K562 (cell line): Measurements from ENCODE around the gene RPL10A.

Source experiments
- BCOR ChIP-seq: fragments of 450-650 bp; IDR thresholded peaks from 2 replicates; pipeline ENCODE4 v1.6.1; 2016
- CTCF ChIP-seq, 3 experiments: IDR thresholded peaks in 2 of 3; conservative IDR thresholded peaks in 1 of 3; 2 replicates each; pipeline ENCODE4 v1.5.1; 2011 to 2012; ENCODE audit warnings: low read length in 3 of 3, mild to moderate bottlenecking in 3 of 3, control low read depth in 2 of 3, improper control_type of control experiment in 1 of 3, inconsistent platforms in 1 of 3, low read depth in 1 of 3, mixed read lengths in 1 of 3, moderate library complexity in 1 of 3; ENCODE audit not compliant: insufficient read depth in 2 of 3
- MYC ChIP-seq, 2 experiments: fragments of 250-450 bp in 1 of 2; sonication (Bioruptor Pico) in 1 of 2; IDR thresholded peaks; 2 replicates each; pipeline versions ENCODE4 v1.5.1 to v1.6.1; 2012 to 2021; ENCODE audit warnings: low read depth in 2 of 2, borderline replicate concordance in 1 of 2, improper control_type of control experiment in 1 of 2, low read length in 1 of 2, mild to moderate bottlenecking in 1 of 2, moderate library complexity in 1 of 2
- PHF8 ChIP-seq: fragments of 200-600 bp; sonication (generic); IDR thresholded peaks from 2 replicates; pipeline ENCODE4 v1.6.1; 2012; ENCODE audit warnings: mixed run types, mild to moderate bottlenecking, inconsistent platforms, low read length, moderate library complexity, borderline replicate concordance
- RAD51 ChIP-seq: fragments of 450-650 bp; IDR thresholded peaks from 2 replicates; pipeline ENCODE4 v1.7.1; 2016; ENCODE audit warnings: low read depth, mild to moderate bottlenecking, borderline replicate concordance
- SP1 ChIP-seq: sonication (generic); formaldehyde crosslinking; IDR thresholded peaks from 2 replicates; pipeline ENCODE4 v1.8.1; 2022; ENCODE audit warnings: mild to moderate bottlenecking, missing genetic modification reagents
- YY1 ChIP-seq, 3 experiments: IDR thresholded peaks; 2 replicates each; pipeline ENCODE4 v1.6.1; 2011; ENCODE audit warnings: low read length in 2 of 3, mild to moderate bottlenecking in 2 of 3, moderate library complexity in 2 of 3, borderline replicate concordance in 1 of 3, control low read depth in 1 of 3, low read depth in 1 of 3; ENCODE audit not compliant: insufficient read depth in 3 of 3, insufficient replicate concordance in 2 of 3, control insufficient read depth in 1 of 3, insufficient read length in 1 of 3; ENCODE audit errors: extremely low read depth in 1 of 3
- ZBTB26 ChIP-seq: fragments of 450-650 bp; formaldehyde crosslinking; IDR thresholded peaks from 2 replicates; pipeline ENCODE4 v1.4.0; 2022; ENCODE audit warnings: missing genetic modification characterization
- ZBTB43 ChIP-seq: sonication (generic); formaldehyde crosslinking; IDR thresholded peaks from 2 replicates; pipeline ENCODE4 v1.8.0; 2023; ENCODE audit warnings: mild to moderate bottlenecking, missing genetic modification reagents
- ZNF133 ChIP-seq: fragments of 250-450 bp; sonication (Bioruptor Pico); IDR thresholded peaks from 2 replicates; pipeline ENCODE4 v1.4.0; 2020; ENCODE audit warnings: mild to moderate bottlenecking

GRCh38 chr6:35491558-35492257 is 23.5 kb downstream of the RPL10A start:
- TF ChIP-seq ZBTB26 (CRISPR knock-in tag) (no peak), ZBTB43 (CRISPR knock-in tag) (no peak), RAD51 (no peak), YY1 (IDR thresholded peaks at IDR 0.05; ENCODE audit: borderline replicate concordance in 1 of 3, control insufficient read depth in 1 of 3, extremely low read depth in 1 of 3, insufficient read depth in 3 of 3, insufficient read length in 1 of 3, insufficient replicate concordance in 2 of 3, low read depth in 1 of 3, low read length in 2 of 3) (no peak), BCOR (no peak), MYC (IDR thresholded peaks at IDR 0.05; ENCODE audit: low read depth, low read length) (no peak), MYC (CRISPR knock-in tag; IDR thresholded peaks at IDR 0.05; ENCODE audit: borderline replicate concordance, low read depth) (no peak), PHF8 (no peak), SP1 (CRISPR knock-in tag) (no peak), ZNF133 (CRISPR knock-in tag) (no peak), CTCF (IDR thresholded peaks at IDR 0.05 in 2 of 3, conservative IDR thresholded peaks at IDR 0.05 in 1 of 3; ENCODE audit: insufficient read depth in 2 of 3, low read depth in 1 of 3, low read length in 3 of 3) (no peak)
